ENCODE data around the gene GPR137C.

GPR137C gene

DNA sequence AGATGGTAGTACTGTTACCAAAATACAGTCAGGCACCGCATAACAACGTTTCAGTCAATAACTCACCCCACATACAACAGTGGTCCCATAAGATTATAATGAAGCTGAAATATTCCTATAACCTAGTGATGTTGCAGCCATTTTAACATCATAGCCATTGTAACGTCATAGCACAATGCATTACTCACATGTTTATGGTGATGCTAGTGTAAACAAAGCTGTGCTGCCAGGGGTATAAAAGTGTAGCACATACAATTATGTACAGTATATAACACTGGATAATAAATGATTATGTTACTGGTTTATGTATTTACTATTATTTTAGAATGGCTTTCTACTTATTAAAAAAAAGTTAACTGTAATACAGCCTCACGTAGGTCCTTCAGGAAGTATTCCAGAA lies 37.0 kb downstream of the GPR137C start:
- Histone ChIP-seq H2BK120ac (ENCODE audit: low read depth, low read length) (no peak overlapping the region), H3K36me3 (ENCODE audit: control insufficient read depth, insufficient read depth, low read length) (no peaks in the 10 kb centered on the region), H4K8ac (ENCODE audit: low read depth, low read length) (no peak overlapping the region), H2BK5ac (ENCODE audit: low read length) (no peak overlapping the region), H3K27me3 (ENCODE audit: insufficient read depth, low read length, poor library complexity) (no peaks in the 10 kb centered on the region), H3K4me3 (ENCODE audit: low read length) (no peak overlapping the region), H2BK15ac (replicated peaks; ENCODE audit: low read depth) (no peak overlapping the region), H3K27ac (ENCODE audit: low read depth, low read length) (no peak overlapping the region), H3K18ac (ENCODE audit: low read length) (no peak overlapping the region), H4K5ac (ENCODE audit: low read length) (no peak overlapping the region), H3K23ac (ENCODE audit: low read length) (no peak overlapping the region), H3K4me1 (ENCODE audit: control insufficient read depth, low read depth, low read length) (no peaks in the 10 kb centered on the region), H3K4me2 (ENCODE audit: low read length) (no peak overlapping the region), H3K4ac (ENCODE audit: low read depth, low read length) (no peak overlapping the region), H3K56ac (ENCODE audit: low read length) (no peak overlapping the region), H2AK5ac (ENCODE audit: low read length) (no peak overlapping the region), H3K79me1 (ENCODE audit: low read length) (no peaks in the 10 kb centered on the region), H3K9ac (ENCODE audit: low read length) (no peak overlapping the region), H3K79me2 (ENCODE audit: control insufficient read depth, insufficient read depth, low read length) (no peaks in the 10 kb centered on the region)
- WGBS (ENCODE audit: extremely low coverage, insufficient coverage, low lambda C conversion rate): no CpG with 5 or more reads among the region's 4 CpGs
- no peak for DNase-seq

DNA sequence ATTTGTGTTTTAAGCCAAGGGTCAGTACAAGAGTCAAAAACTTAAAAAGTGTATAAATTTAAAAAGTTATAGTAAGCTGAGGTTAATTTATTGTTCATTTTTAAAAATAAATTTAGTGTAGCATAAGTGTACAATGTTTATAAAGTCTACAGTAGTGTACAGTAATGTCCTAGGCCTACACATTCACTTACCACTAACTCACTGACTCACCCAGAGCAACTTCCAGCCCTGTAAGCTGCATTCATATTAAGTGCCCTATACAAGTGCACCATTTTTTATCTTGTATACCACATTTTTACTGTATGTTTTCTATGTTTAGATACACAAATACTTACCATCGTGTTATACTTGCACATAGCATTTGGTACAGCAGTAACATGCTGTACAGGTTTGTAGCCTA lies 37.7 kb downstream of the GPR137C start:
- Histone ChIP-seq H3K23ac (ENCODE audit: low read length) (no peak overlapping the region), H2BK5ac (ENCODE audit: low read length) (no peak overlapping the region), H2BK15ac (replicated peaks; ENCODE audit: low read depth) (no peak overlapping the region), H3K79me2 (ENCODE audit: control insufficient read depth, insufficient read depth, low read length) (no peaks in the 10 kb centered on the region), H3K4me1 (ENCODE audit: control insufficient read depth, low read depth, low read length) (no peaks in the 10 kb centered on the region), H2AK5ac (ENCODE audit: low read length) (no peak overlapping the region), H3K18ac (ENCODE audit: low read length) (no peak overlapping the region), H2BK120ac (ENCODE audit: low read depth, low read length) (no peak overlapping the region), H3K36me3 (ENCODE audit: control insufficient read depth, insufficient read depth, low read length) (no peaks in the 10 kb centered on the region), H3K4me2 (ENCODE audit: low read length) (no peak overlapping the region), H3K27me3 (ENCODE audit: insufficient read depth, low read length, poor library complexity) (no peaks in the 10 kb centered on the region), H3K79me1 (ENCODE audit: low read length) (no peaks in the 10 kb centered on the region), H4K8ac (ENCODE audit: low read depth, low read length) (no peak overlapping the region), H3K4ac (ENCODE audit: low read depth, low read length) (no peak overlapping the region), H3K27ac (ENCODE audit: low read depth, low read length) (no peak overlapping the region), H3K9ac (ENCODE audit: low read length) (no peak overlapping the region), H3K56ac (ENCODE audit: low read length) (no peak overlapping the region), H4K5ac (ENCODE audit: low read length) (no peak overlapping the region), H3K4me3 (ENCODE audit: low read length) (no peak overlapping the region)
- WGBS (ENCODE audit: extremely low coverage, insufficient coverage, low lambda C conversion rate): no CpG with 5 or more reads among the region's 1 CpG
- DNase-seq: no peak

DNA sequence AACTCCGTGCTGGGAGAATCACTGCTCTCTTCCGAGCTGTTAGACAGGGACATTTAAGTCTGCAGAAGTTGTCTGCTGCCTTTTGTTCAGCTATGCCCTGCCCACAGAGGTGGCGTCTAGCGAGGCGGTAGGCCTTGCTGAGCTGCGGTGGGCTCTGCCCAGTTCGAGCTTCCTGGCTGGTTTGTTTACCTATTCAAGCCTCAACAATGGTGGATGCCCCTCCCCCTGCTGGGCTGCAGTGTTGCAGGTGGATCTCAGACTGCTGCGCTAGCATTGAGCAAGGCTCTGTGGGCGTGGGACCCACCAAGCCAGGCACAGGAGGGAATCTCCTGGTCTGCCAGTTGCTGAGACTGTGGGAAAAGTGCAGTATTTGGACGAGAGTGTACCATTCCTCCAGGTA lies 43.7 kb downstream of the GPR137C start:
- no peak overlapping the region for H3K4me3 ChIP-seq (ENCODE audit: low read length)
- no peaks in the 10 kb centered on the region for H3K79me2 ChIP-seq (ENCODE audit: control insufficient read depth, insufficient read depth, low read length)
- H2BK15ac ChIP-seq (replicated peaks; ENCODE audit: low read depth): no peak overlapping the region
- H2BK120ac ChIP-seq (ENCODE audit: low read depth, low read length): no peak overlapping the region
- no peak overlapping the region for H4K5ac ChIP-seq (ENCODE audit: low read length)
- no CpG with 5 or more reads among the region's 10 CpGs for WGBS (ENCODE audit: extremely low coverage, insufficient coverage, low lambda C conversion rate)
- no peak overlapping the region for H4K8ac ChIP-seq (ENCODE audit: low read depth, low read length)
- H3K56ac ChIP-seq (ENCODE audit: low read length): no peak overlapping the region
- H3K23ac ChIP-seq (ENCODE audit: low read length): no peak overlapping the region
- H3K4me2 ChIP-seq (ENCODE audit: low read length): no peak overlapping the region
- peak; percentile 8 for DNase-seq
- H3K36me3 ChIP-seq (ENCODE audit: control insufficient read depth, insufficient read depth, low read length): no peaks in the 10 kb centered on the region
- no peak overlapping the region for H3K18ac ChIP-seq (ENCODE audit: low read length)
- H3K27me3 ChIP-seq (ENCODE audit: insufficient read depth, low read length, poor library complexity): no peaks in the 10 kb centered on the region
- H2AK5ac ChIP-seq (ENCODE audit: low read length): no peak overlapping the region
- H3K27ac ChIP-seq (ENCODE audit: low read depth, low read length): no peak overlapping the region
- H3K4me1 ChIP-seq (ENCODE audit: control insufficient read depth, low read depth, low read length): no peaks in the 10 kb centered on the region
- H3K9ac ChIP-seq (ENCODE audit: low read length): no peak overlapping the region
- no peak overlapping the region for H2BK5ac ChIP-seq (ENCODE audit: low read length)
- H3K4ac ChIP-seq (ENCODE audit: low read depth, low read length): no peak overlapping the region
- no peaks in the 10 kb centered on the region for H3K79me1 ChIP-seq (ENCODE audit: low read length)

DNA sequence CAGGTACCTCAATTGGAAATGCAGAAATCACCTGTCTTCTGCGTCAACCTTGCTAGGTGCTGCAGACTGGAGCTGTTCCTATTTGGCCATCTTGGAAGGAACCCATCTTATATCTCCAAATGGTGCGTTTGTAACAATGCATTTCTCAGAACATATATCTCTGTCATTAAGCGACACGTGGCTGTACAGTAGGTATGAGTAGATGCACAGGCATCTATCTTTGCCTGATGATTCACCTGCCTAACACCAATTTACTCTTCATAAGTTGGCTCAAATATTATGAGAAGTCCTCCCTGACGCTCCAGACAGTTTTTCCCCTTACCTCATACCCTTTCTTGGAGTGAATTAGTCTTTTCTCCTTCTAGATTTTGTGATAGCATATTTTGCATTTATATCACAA lies 44.2 kb downstream of the GPR137C start:
- no peak overlapping the region for H2BK5ac ChIP-seq (ENCODE audit: low read length)
- no peak overlapping the region for H2BK120ac ChIP-seq (ENCODE audit: low read depth, low read length)
- no peaks in the 10 kb centered on the region for H3K27me3 ChIP-seq (ENCODE audit: insufficient read depth, low read length, poor library complexity)
- no peak overlapping the region for H3K27ac ChIP-seq (ENCODE audit: low read depth, low read length)
- H3K9ac ChIP-seq (ENCODE audit: low read length): no peak overlapping the region
- H3K36me3 ChIP-seq (ENCODE audit: control insufficient read depth, insufficient read depth, low read length): no peaks in the 10 kb centered on the region
- H3K79me1 ChIP-seq (ENCODE audit: low read length): no peaks in the 10 kb centered on the region
- H3K18ac ChIP-seq (ENCODE audit: low read length): no peak overlapping the region
- H3K79me2 ChIP-seq (ENCODE audit: control insufficient read depth, insufficient read depth, low read length): no peaks in the 10 kb centered on the region
- no peak overlapping the region for H3K23ac ChIP-seq (ENCODE audit: low read length)
- H3K4me1 ChIP-seq (ENCODE audit: control insufficient read depth, low read depth, low read length): no peaks in the 10 kb centered on the region
- H3K4ac ChIP-seq (ENCODE audit: low read depth, low read length): no peak overlapping the region
- H3K56ac ChIP-seq (ENCODE audit: low read length): no peak overlapping the region
- H2AK5ac ChIP-seq (ENCODE audit: low read length): no peak overlapping the region
- no CpG with 5 or more reads among the region's 5 CpGs for WGBS (ENCODE audit: extremely low coverage, insufficient coverage, low lambda C conversion rate)
- no peak overlapping the region for H3K4me2 ChIP-seq (ENCODE audit: low read length)
- H4K8ac ChIP-seq (ENCODE audit: low read depth, low read length): no peak overlapping the region
- DNase-seq: no peak
- H2BK15ac ChIP-seq (replicated peaks; ENCODE audit: low read depth): no peak overlapping the region
- no peak overlapping the region for H3K4me3 ChIP-seq (ENCODE audit: low read length)
- no peak overlapping the region for H4K5ac ChIP-seq (ENCODE audit: low read length)

DNA sequence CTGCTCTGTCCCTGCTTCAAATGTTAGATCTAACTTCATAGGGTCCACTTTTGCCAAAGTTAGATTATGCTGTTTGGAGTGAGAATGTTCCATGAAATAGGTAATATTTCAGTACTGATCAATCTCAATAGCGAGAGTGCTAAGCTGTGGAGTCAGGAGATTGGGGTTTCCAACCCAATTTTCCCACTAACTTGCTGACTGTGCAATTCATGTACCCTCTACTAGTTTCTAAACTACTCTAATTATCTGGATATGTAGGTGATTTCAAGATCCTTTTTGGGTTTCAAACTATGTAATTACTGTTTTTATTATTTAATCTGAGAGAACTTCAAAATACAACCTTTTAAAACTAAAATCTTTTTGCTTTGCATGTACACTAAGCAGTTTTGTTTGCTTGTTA lies 45.9 kb downstream of the GPR137C start:
- no peaks in the 10 kb centered on the region for H3K36me3 ChIP-seq (ENCODE audit: control insufficient read depth, insufficient read depth, low read length)
- no peaks in the 10 kb centered on the region for H3K27me3 ChIP-seq (ENCODE audit: insufficient read depth, low read length, poor library complexity)
- H2AK5ac ChIP-seq (ENCODE audit: low read length): no peak overlapping the region
- no peak overlapping the region for H3K4ac ChIP-seq (ENCODE audit: low read depth, low read length)
- no peak overlapping the region for H4K5ac ChIP-seq (ENCODE audit: low read length)
- no peak overlapping the region for H3K4me2 ChIP-seq (ENCODE audit: low read length)
- H3K4me3 ChIP-seq (ENCODE audit: low read length): no peak overlapping the region
- no peak overlapping the region for H3K9ac ChIP-seq (ENCODE audit: low read length)
- H3K4me1 ChIP-seq (ENCODE audit: control insufficient read depth, low read depth, low read length): no peaks in the 10 kb centered on the region
- no peak overlapping the region for H3K23ac ChIP-seq (ENCODE audit: low read length)
- H2BK5ac ChIP-seq (ENCODE audit: low read length): no peak overlapping the region
- no peak overlapping the region for H2BK120ac ChIP-seq (ENCODE audit: low read depth, low read length)
- H4K8ac ChIP-seq (ENCODE audit: low read depth, low read length): no peak overlapping the region
- H3K18ac ChIP-seq (ENCODE audit: low read length): no peak overlapping the region
- H3K27ac ChIP-seq (ENCODE audit: low read depth, low read length): no peak overlapping the region
- no peak overlapping the region for H3K56ac ChIP-seq (ENCODE audit: low read length)
- no peaks in the 10 kb centered on the region for H3K79me2 ChIP-seq (ENCODE audit: control insufficient read depth, insufficient read depth, low read length)
- no CpG with 5 or more reads among the region's 1 CpG for WGBS (ENCODE audit: extremely low coverage, insufficient coverage, low lambda C conversion rate)
- no peak for DNase-seq
- no peaks in the 10 kb centered on the region for H3K79me1 ChIP-seq (ENCODE audit: low read length)
- no peak overlapping the region for H2BK15ac ChIP-seq (replicated peaks; ENCODE audit: low read depth)

DNA sequence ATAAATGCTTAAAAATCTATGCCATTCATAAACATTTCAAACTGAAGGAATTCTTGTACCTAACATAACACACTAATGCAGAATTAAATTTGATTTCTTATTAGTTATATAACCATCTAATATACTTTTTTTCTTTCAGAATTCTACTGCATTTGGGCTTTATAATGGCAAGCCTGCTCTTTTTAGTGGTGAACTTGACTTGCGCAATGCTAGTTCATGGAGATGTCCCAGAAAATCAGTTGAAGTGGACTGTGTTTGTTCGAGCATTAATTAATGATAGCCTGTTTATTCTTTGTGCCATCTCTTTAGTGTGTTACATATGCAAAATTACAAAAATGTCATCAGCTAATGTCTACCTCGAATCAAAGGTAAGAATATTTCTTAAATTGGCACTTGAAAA lies 47.3 kb downstream of the GPR137C start:
- Histone ChIP-seq H2BK5ac (ENCODE audit: low read length) (no peak overlapping the region), H2AK5ac (ENCODE audit: low read length) (no peak overlapping the region), H3K4me2 (ENCODE audit: low read length) (no peak overlapping the region), H3K23ac (ENCODE audit: low read length) (no peak overlapping the region), H3K4ac (ENCODE audit: low read depth, low read length) (no peak overlapping the region), H4K8ac (ENCODE audit: low read depth, low read length) (no peak overlapping the region), H3K36me3 (ENCODE audit: control insufficient read depth, insufficient read depth, low read length) (no peaks in the 10 kb centered on the region), H3K9ac (ENCODE audit: low read length) (no peak overlapping the region), H3K4me3 (ENCODE audit: low read length) (no peak overlapping the region), H3K18ac (ENCODE audit: low read length) (no peak overlapping the region), H3K79me2 (ENCODE audit: control insufficient read depth, insufficient read depth, low read length) (no peaks in the 10 kb centered on the region), H3K27ac (ENCODE audit: low read depth, low read length) (no peak overlapping the region), H3K56ac (ENCODE audit: low read length) (no peak overlapping the region), H2BK15ac (replicated peaks; ENCODE audit: low read depth) (no peak overlapping the region), H4K5ac (ENCODE audit: low read length) (no peak overlapping the region), H3K27me3 (ENCODE audit: insufficient read depth, low read length, poor library complexity) (no peaks in the 10 kb centered on the region), H3K79me1 (ENCODE audit: low read length) (no peaks in the 10 kb centered on the region), H2BK120ac (ENCODE audit: low read depth, low read length) (no peak overlapping the region), H3K4me1 (ENCODE audit: control insufficient read depth, low read depth, low read length) (no peaks in the 10 kb centered on the region)
- WGBS (ENCODE audit: extremely low coverage, insufficient coverage, low lambda C conversion rate): no CpG with 5 or more reads among the region's 3 CpGs
- DNase-seq: no peak

Measured in mesendoderm (in vitro differentiated cells).